KMS-11 (cell line): ENCODE results near the gene LEFTY2.
"Not testable (repeated sequence)": the region's sequence is repeated elsewhere in the genome, so short reads cannot be mapped to it uniquely, and the experiment has no call there.

Source experiments
- H2AFZ ChIP-seq: fragments of 200-600 bp; sonication (generic); 2 replicates; pipeline ENCODE4 v1.6.1; 2016; ENCODE audit warnings: antibody characterized with exemption, mixed run types, low read depth
- H3K27ac ChIP-seq: fragments of 200-600 bp; sonication (generic); 2 replicates; pipeline ENCODE4 v1.6.1; 2016; ENCODE audit warnings: mild to moderate bottlenecking, mixed run types
- H3K27me3 ChIP-seq: fragments of 200-600 bp; sonication (generic); 2 replicates; pipeline ENCODE4 v1.6.1; 2017; ENCODE audit warnings: mild to moderate bottlenecking, low read depth, mixed run types, moderate library complexity; ENCODE audit not compliant: insufficient read depth
- H3K36me3 ChIP-seq: fragments of 200-600 bp; sonication (generic); 2 replicates; pipeline ENCODE4 v1.6.1; 2017; ENCODE audit warnings: mild to moderate bottlenecking, mixed run types; ENCODE audit not compliant: insufficient read depth
- H3K4me1 ChIP-seq: fragments of 200-600 bp; sonication (generic); 2 replicates; pipeline ENCODE4 v1.6.1; 2016; ENCODE audit warnings: mild to moderate bottlenecking, low read depth, mixed run types; ENCODE audit not compliant: poor library complexity, severe bottlenecking
- H3K4me2 ChIP-seq: fragments of 200-600 bp; sonication (generic); 2 replicates; pipeline ENCODE4 v1.7.0; 2016; ENCODE audit warnings: mild to moderate bottlenecking, mixed run types
- H3K4me3 ChIP-seq: fragments of 200-600 bp; sonication (generic); IDR thresholded peaks from 2 replicates; pipeline ENCODE4 v1.6.1; 2017; ENCODE audit warnings: low read depth, low read length, mixed read lengths; ENCODE audit not compliant: insufficient read depth
- H3K79me2 ChIP-seq: fragments of 200-600 bp; sonication (generic); 2 replicates; pipeline ENCODE4 v1.6.1; 2016; ENCODE audit warnings: low read depth, mixed run types; ENCODE audit not compliant: insufficient read depth
- H3K9ac ChIP-seq: fragments of 200-600 bp; sonication (generic); 2 replicates; pipeline ENCODE4 v1.6.1; 2016; ENCODE audit warnings: mild to moderate bottlenecking, mixed run types
- H4K20me1 ChIP-seq: fragments of 200-600 bp; sonication (generic); 2 replicates; pipeline ENCODE4 v1.6.1; 2016; ENCODE audit warnings: mild to moderate bottlenecking, mixed run types; ENCODE audit not compliant: insufficient read depth
- CTCF ChIP-seq: fragments of 200-600 bp; sonication (generic); conservative IDR thresholded peaks from 2 replicates; pipeline ENCODE4 v1.6.1; 2017; ENCODE audit warnings: low read depth, mild to moderate bottlenecking, antibody characterized with exemption, low read length, moderate library complexity, mixed read lengths

The LEFTY2 gene

DNA sequence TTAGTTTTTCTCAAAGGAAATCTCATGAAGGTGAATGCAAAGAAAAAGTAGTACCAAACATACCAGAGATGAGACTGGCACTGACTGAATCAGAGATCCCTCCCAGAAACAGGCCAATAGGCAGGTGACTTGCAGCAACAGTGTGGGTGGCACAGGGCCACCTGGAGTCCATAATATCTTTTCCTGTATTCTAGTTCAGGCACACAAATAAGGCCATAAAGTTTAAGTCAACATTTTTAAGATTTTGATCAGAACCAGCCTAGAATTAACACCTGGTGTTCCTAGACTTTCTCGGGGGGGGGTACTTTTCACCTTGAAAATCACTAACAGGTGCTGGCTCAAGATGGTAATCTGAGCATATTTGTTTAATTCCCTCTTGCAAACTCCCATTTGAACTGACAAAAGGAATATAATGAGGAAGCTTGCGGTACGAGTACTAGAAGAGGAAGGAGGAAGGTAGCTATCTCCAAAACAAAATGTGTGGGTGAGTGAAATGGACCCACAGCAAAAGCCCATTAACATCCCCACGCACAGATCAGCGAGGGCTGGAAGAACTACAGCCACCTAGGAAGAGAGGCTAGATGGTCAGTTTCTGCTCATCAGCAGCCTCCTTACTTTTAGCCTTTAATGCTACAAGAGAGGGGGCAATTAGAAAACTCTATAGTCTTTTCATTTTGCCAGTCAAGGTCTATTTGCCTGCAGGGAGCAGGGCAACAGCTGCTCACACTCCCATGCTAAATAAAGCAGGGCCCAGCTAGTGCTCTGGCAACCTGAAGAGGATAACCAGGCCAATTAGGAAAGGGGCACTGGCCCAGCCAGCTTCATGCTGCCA is 39.2 kb upstream of the LEFTY2 start:
- H3K79me2 ChIP-seq = peaks cover 6% of the 10 kb centered on the region; the same call in 1 of the 2 replicates
- no peaks in the 10 kb centered on the region for H4K20me1 ChIP-seq
- H3K36me3 ChIP-seq = peaks cover 1% of the 10 kb centered on the region; the same call in 1 of the 2 replicates
- H3K4me2 ChIP-seq = no peak overlapping the region
- H2AFZ ChIP-seq = no peak overlapping the region
- no peak overlapping the region for H3K9ac ChIP-seq
- H3K27ac ChIP-seq = no peak overlapping the region
- H3K27me3 ChIP-seq = no peaks in the 10 kb centered on the region
- TF ChIP-seq CTCF = no peak
- H3K4me1 ChIP-seq = peaks cover 6% of the 10 kb centered on the region
- H3K4me3 ChIP-seq = no peak overlapping the region

DNA sequence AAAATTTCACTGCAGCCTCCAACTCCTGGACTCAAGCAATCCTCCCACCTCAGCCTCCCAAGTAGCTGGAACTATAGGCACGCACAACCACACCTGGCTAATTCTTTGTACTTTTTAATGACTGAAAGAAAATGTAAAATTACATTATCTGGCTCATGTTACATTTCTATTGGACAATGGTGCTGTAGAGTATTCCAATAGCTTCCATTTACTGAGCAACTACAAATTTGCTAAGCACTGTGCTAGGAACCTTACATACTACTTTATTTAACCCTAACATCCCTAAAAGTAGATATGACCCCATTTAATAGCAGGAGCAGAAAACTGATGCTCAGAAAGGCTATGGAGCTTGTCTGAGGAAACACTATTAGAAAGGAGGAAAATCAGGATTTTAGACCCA is 38.4 kb upstream of the LEFTY2 start:
- no peak overlapping the region for H3K9ac ChIP-seq
- no peak for TF ChIP-seq CTCF
- H4K20me1 ChIP-seq = no peaks in the 10 kb centered on the region
- no peak overlapping the region for H3K4me3 ChIP-seq
- no peak overlapping the region for H3K4me2 ChIP-seq
- no peaks in the 10 kb centered on the region; the same call in 1 of the 2 replicates for H3K36me3 ChIP-seq
- H3K4me1 ChIP-seq = peaks cover 6% of the 10 kb centered on the region
- H3K79me2 ChIP-seq = no peaks in the 10 kb centered on the region
- no peak overlapping the region for H3K27ac ChIP-seq
- no peaks in the 10 kb centered on the region for H3K27me3 ChIP-seq
- no peak overlapping the region for H2AFZ ChIP-seq

DNA sequence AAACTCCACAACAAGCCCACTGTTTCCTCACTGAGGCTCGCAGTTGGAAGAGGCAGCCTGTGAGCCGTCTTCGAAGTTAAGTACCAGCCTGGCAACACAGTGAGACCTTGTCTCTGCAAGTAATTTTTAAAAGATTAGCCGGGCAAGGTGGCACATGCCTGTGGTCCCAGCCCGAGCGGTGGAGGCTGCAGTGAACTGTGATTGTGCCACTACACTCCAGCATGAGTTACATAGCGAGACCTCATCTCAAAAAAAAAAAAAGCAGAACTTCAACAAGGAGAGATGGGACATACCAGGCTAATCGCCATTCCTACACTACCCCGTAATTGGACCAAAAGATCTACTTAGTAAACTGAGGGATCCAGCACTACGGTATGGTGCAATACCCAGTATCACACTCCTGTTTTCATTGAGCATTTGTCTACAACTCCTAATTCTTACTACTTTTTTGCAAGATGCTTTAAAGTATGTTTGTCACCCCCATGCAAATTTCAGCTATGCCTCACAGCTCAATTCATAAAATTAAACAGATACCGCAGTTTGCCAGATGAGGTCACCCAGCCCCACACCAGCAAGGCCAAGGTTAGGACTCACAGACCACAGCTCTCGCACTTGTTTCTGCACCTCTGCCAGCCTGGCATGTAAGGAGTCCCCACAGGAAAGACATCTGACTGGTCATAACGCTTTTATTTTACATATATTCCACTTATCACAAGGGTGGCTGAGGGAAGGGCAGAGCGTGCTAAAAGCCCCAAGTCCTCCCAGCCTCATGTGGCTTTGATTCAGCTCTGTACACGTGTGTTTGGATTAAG is 37.1 kb upstream of the LEFTY2 start:
- Histone ChIP-seq H3K4me1 (peaks cover 6% of the 10 kb centered on the region), H3K27ac (no peak overlapping the region), H3K9ac (no peak overlapping the region), H3K36me3 (no peaks in the 10 kb centered on the region; the same call in 1 of the 2 replicates), H3K27me3 (no peaks in the 10 kb centered on the region), H4K20me1 (no peaks in the 10 kb centered on the region), H2AFZ (no peak overlapping the region), H3K79me2 (no peaks in the 10 kb centered on the region), H3K4me3 (no peak overlapping the region), H3K4me2 (no peak overlapping the region)
- no peak for TF ChIP-seq CTCF

GRCh38 chr1:225975146-225975545 is 34.1 kb upstream of the LEFTY2 start:
- not testable (repeated sequence) for H3K27me3 ChIP-seq, H4K20me1 ChIP-seq, H3K36me3 ChIP-seq, H2AFZ ChIP-seq, H3K4me3 ChIP-seq, H3K9ac ChIP-seq, H3K4me1 ChIP-seq, H3K4me2 ChIP-seq, H3K27ac ChIP-seq, H3K79me2 ChIP-seq
